Upper lobe of left lung (tissue), 4 donors: Measurements from ENCODE around the gene LRRC61.
"Not testable (repeated sequence)": the region's sequence is repeated elsewhere in the genome, so short reads cannot be mapped to it uniquely, and the experiment has no call there.

Source experiments
- POLR2A ChIP-seq, 4 donors: fragments of 450-650 bp; IDR thresholded peaks; one replicate each; pipeline ENCODE4 v1.5.1; 2016 to 2017; ENCODE audit warnings: antibody characterized with exemption in 4 of 4, mild to moderate bottlenecking in 2 of 4
- POLR2AphosphoS5 ChIP-seq, 2 donors: sonication (generic); formaldehyde crosslinking; IDR thresholded peaks; one replicate each; pipeline ENCODE4 v1.5.1; 2017; ENCODE audit warnings: antibody characterized with exemption in 2 of 2
- TF ChIP-seq, protein P1 (sequence below), 6 experiments: fragments of 450-650 bp in 4 of 6; fragments of 200-600 bp in 2 of 6; sonication (generic) in 2 of 6; IDR thresholded peaks; one replicate each; pipeline ENCODE4 v1.5.1; 2016 to 2019; ENCODE audit warnings: antibody characterized with exemption in 6 of 6

DNA sequence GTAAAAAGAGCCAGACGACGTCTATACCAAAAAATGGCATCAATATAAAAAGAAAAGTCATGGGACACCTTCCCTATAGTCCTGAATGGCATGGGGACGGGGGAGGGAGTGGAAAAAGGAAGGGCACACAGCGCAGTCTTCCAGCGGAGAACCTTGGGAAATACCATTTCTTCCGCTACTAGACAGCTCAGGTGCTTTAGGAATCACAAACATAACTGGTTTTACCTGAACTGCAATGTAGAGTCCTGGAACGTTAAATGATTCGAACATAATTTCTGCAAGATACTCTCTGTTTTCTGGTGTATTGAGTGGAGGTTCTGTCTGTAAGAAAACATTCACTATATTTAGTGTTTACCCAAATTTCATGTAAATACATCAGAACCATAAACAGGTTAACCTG is 28.1 kb upstream of the LRRC61 start:
- TF ChIP-seq, protein P1, sequence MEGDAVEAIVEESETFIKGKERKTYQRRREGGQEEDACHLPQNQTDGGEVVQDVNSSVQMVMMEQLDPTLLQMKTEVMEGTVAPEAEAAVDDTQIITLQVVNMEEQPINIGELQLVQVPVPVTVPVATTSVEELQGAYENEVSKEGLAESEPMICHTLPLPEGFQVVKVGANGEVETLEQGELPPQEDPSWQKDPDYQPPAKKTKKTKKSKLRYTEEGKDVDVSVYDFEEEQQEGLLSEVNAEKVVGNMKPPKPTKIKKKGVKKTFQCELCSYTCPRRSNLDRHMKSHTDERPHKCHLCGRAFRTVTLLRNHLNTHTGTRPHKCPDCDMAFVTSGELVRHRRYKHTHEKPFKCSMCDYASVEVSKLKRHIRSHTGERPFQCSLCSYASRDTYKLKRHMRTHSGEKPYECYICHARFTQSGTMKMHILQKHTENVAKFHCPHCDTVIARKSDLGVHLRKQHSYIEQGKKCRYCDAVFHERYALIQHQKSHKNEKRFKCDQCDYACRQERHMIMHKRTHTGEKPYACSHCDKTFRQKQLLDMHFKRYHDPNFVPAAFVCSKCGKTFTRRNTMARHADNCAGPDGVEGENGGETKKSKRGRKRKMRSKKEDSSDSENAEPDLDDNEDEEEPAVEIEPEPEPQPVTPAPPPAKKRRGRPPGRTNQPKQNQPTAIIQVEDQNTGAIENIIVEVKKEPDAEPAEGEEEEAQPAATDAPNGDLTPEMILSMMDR (IDR thresholded peaks at IDR 0.05) = not testable (repeated sequence)
- not testable (repeated sequence) for TF ChIP-seq POLR2A, POLR2AphosphoS5 (IDR thresholded peaks at IDR 0.05)
